Caco-2 (cell line): ENCODE data around the gene KDM4C. TPM values are rescaled to one million over a fixed set of nuclear protein-coding genes. Genes with fewer than 3 reads are reported as not detected.

ENCODE experiments used
- BruUV-seq: library from RNA; stranded (reverse); fragments of 400-500 nt; replicated peaks from 2 replicates; lab custom pipeline; 2021; lab: Mats Ljungman, UMichigan
- CTCF ChIA-PET: fragments of 300-600 bp; sonication (Branson Sonifier 250); formaldehyde crosslinking; loops from one replicate; lab custom pipeline; 2022; ENCODE audit warnings: antibody characterized with exemption; lab: Charles Lee
- POLR2A ChIA-PET: fragments of 300-600 bp; sonication (Branson Sonifier 250); formaldehyde crosslinking; loops from one replicate; lab custom pipeline; 2022; ENCODE audit warnings: antibody characterized with exemption; lab: Charles Lee
- DNase-seq, 2 experiments: peaks; one replicate each; pipeline versions ENCODE4 v3.0.0 to v3.0.0-alpha.2; 2020 to 2022
- H3K27me3 ChIP-seq: replicated peaks from 2 replicates; pipeline ENCODE4 v1.6.0; 2011; ENCODE audit warnings: low read length; ENCODE audit not compliant: control insufficient read depth, insufficient read depth
- H3K36me3 ChIP-seq: 2 replicates; pipeline ENCODE4 v1.5.1; 2011; ENCODE audit warnings: low read length; ENCODE audit not compliant: control insufficient read depth, insufficient read depth
- H3K4me1 ChIP-seq: fragments of 250-450 bp; sonication (Bioruptor Pico); 2 replicates; pipeline ENCODE4 v1.5.1; 2020; ENCODE audit warnings: mild to moderate bottlenecking
- H3K4me3 ChIP-seq: 2 replicates; pipeline ENCODE4 v1.5.1; 2011; ENCODE audit warnings: low read depth, mild to moderate bottlenecking, control low read depth, low read length
- H3K9me3 ChIP-seq: fragments of 250-450 bp; sonication (Bioruptor Pico); 2 replicates; pipeline ENCODE4 v1.5.1; 2020; ENCODE audit warnings: mild to moderate bottlenecking, moderate library complexity
- H3K27ac Mint-ChIP-seq: one replicate; pipeline ENCODE4 v1.8.0; 2022; ENCODE audit warnings: mixed read lengths; ENCODE audit not compliant: unreplicated experiment
- H3K27me3 Mint-ChIP-seq: one replicate; pipeline ENCODE4 v1.8.0; 2022; ENCODE audit warnings: mixed read lengths; ENCODE audit not compliant: insufficient read depth, unreplicated experiment
- H3K36me3 Mint-ChIP-seq: one replicate; pipeline ENCODE4 v1.8.0; 2022; ENCODE audit warnings: mild to moderate bottlenecking, mixed read lengths; ENCODE audit not compliant: insufficient read depth, unreplicated experiment
- H3K4me1 Mint-ChIP-seq: one replicate; pipeline ENCODE4 v1.8.0; 2022; ENCODE audit warnings: low read depth, mixed read lengths; ENCODE audit not compliant: unreplicated experiment
- H3K4me3 Mint-ChIP-seq: one replicate; pipeline ENCODE4 v1.8.0; 2022; ENCODE audit warnings: mild to moderate bottlenecking, moderate library complexity, mixed read lengths; ENCODE audit not compliant: unreplicated experiment
- H3K9me3 Mint-ChIP-seq: one replicate; pipeline ENCODE4 v1.8.0; 2022; ENCODE audit warnings: mixed read lengths; ENCODE audit not compliant: unreplicated experiment
- CTCF ChIP-seq, 2 experiments: fragments of 200-600 bp in 1 of 2; IDR thresholded peaks; 1 replicate in 1 of 2; 2 replicates in 1 of 2; pipeline versions ENCODE4 v1.5.1 to v1.8.0; 2011 to 2022; ENCODE audit warnings: antibody characterized with exemption in 1 of 2, control low read depth in 1 of 2, inconsistent platforms in 1 of 2, low read depth in 1 of 2, low read length in 1 of 2, mild to moderate bottlenecking in 1 of 2, moderate library complexity in 1 of 2; ENCODE audit not compliant: insufficient read depth in 1 of 2, severe bottlenecking in 1 of 2, unreplicated experiment in 1 of 2
- intact Hi-C: fragments of 100-400 bp; cut with micrococcal nuclease; formaldehyde crosslinking; loops from one replicate; pipeline ENCODE4 v1.10.0; 2022; ENCODE audit not compliant: unreplicated experiment
- total RNA-seq: library from RNA; stranded (reverse); gene quantifications from 2 replicates; pipeline ENCODE4 v1.2.3, GENCODE V29; 2022

Gene KDM4C
- total RNA-seq, 1 experiment from 2014 or later = 40.3 TPM

DNA sequence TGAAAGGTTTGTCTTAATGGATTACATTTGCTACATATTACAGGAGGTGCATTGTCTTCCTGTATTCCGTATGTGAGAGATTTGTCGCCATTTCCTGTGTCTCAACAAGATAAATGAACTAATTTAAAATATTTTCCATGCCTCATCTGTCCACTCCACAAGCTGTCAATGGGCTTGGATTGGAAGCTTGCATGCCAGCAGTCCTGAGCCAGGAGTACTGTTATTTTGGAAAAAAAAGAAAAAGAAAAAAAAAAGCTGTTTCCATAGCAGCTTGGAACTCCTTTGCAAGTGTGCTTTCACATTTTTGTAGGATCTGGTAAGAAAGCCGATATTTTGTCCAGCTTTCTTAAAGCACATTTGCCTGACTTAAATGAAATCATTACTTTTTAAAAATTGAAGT lies 330.8 kb downstream of the KDM4C start:
- ChIA-PET CTCF (no interaction called here), POLR2A (no interaction called here)
- Histone ChIP-seq H3K4me3 (no peak overlapping the region), H3K27me3 (no peaks in the 10 kb centered on the region), H3K4me1 (no peaks in the 10 kb centered on the region), H3K36me3 (no peaks in the 10 kb centered on the region), H3K9me3 (no peaks in the 10 kb centered on the region)
- Mint-ChIP-seq H3K4me1 (no peaks in the 10 kb centered on the region), H3K27ac (no peak overlapping the region), H3K36me3 (peaks cover 11% of the 10 kb centered on the region), H3K27me3 (no peaks in the 10 kb centered on the region), H3K9me3 (no peaks in the 10 kb centered on the region), H3K4me3 (no peak overlapping the region)
- no peak for DNase-seq
- BruUV-seq = no TSS peak
- no peak for TF ChIP-seq CTCF (IDR thresholded peaks at IDR 0.05; ENCODE audit: insufficient read depth in 1 of 2, low read depth in 1 of 2, low read length in 1 of 2, severe bottlenecking in 1 of 2, unreplicated experiment in 1 of 2)
- intact Hi-C loops = no loop called here

DNA sequence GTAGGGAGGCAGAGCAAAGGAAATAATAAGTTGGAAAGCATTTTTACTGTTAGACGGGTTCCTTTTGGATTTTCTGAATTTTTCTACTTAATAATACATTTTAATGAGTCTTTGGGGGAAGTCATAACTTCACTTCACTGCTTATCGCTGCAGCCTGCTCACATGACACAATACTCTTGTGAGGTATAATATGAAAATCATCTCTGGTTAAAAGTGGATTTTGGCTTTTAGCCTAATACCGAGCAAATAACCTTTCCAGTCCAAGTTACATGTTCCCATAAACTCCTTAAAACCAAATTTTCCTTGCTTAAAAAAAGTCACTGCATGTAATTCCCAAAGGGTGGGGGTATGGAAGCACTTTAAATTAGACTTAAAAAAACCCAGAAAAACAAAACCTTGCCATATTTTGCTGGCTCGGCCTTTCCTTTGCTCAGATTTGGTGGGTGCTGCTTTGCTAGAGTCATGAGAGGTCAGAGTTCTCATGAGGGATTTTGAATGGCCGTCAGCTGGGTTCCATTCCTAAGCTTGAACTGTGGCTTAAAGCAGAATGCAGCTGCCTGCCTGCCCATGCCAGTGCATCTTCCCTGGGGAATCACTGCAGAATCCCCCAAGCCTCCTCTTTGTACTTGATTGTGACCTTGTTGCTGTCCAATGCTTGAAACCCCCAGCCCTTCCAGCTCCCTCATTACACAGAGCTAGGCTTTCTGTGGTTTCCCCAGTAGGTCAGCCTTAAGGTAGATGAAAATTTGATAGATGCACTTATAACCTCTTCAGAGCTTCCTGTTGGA lies 331.8 kb downstream of the KDM4C start:
- ChIA-PET CTCF (no interaction called here), POLR2A (no interaction called here)
- intact Hi-C loops = loop anchor here (10.0 kb wide), 1 partner anchor 175 kb away; no protein-coding TSS in a partner anchor
- H3K36me3 ChIP-seq = no peaks in the 10 kb centered on the region
- no peaks in the 10 kb centered on the region for H3K9me3 Mint-ChIP-seq
- H3K27me3 Mint-ChIP-seq = no peaks in the 10 kb centered on the region
- H3K4me1 ChIP-seq = no peaks in the 10 kb centered on the region
- no peaks in the 10 kb centered on the region for H3K27me3 ChIP-seq
- TF ChIP-seq CTCF (IDR thresholded peaks at IDR 0.05; ENCODE audit: insufficient read depth in 1 of 2, low read depth in 1 of 2, low read length in 1 of 2, severe bottlenecking in 1 of 2, unreplicated experiment in 1 of 2) = no peak
- no peaks in the 10 kb centered on the region for H3K9me3 ChIP-seq
- DNase-seq = no peak
- no peaks in the 10 kb centered on the region for H3K4me1 Mint-ChIP-seq
- no peak overlapping the region for H3K4me3 Mint-ChIP-seq
- no peak overlapping the region for H3K4me3 ChIP-seq
- H3K27ac Mint-ChIP-seq = no peak overlapping the region
- H3K36me3 Mint-ChIP-seq = peaks cover 10% of the 10 kb centered on the region
- no TSS peak for BruUV-seq

GRCh38 chr9:7093040-7093439 lies 335.3 kb downstream of the KDM4C start:
- no peaks in the 10 kb centered on the region for H3K9me3 ChIP-seq
- no peaks in the 10 kb centered on the region for H3K4me1 ChIP-seq
- Mint-ChIP-seq H3K9me3 (no peaks in the 10 kb centered on the region), H3K4me3 (no peak overlapping the region), H3K27ac (no peak overlapping the region), H3K27me3 (no peaks in the 10 kb centered on the region), H3K4me1 (no peaks in the 10 kb centered on the region), H3K36me3 (peaks cover 6% of the 10 kb centered on the region)
- DNase-seq = no peak
- H3K4me3 ChIP-seq = no peak overlapping the region
- POLR2A ChIA-PET = no interaction called here
- TF ChIP-seq CTCF (IDR thresholded peaks at IDR 0.05; ENCODE audit: insufficient read depth in 1 of 2, low read depth in 1 of 2, low read length in 1 of 2, severe bottlenecking in 1 of 2, unreplicated experiment in 1 of 2) = no peak
- intact Hi-C loops = loop anchor here (10.0 kb wide), 1 partner anchor 172 kb away; no protein-coding TSS in a partner anchor
- no peaks in the 10 kb centered on the region for H3K36me3 ChIP-seq
- CTCF ChIA-PET = no interaction called here
- BruUV-seq = no TSS peak
- no peaks in the 10 kb centered on the region for H3K27me3 ChIP-seq
